ENCODE data around the gene DSN1. TPM values are rescaled to one million over a fixed set of nuclear protein-coding genes. Genes with fewer than 3 reads are reported as not detected.
"Not testable (repeated sequence)": the region's sequence is repeated elsewhere in the genome, so short reads cannot be mapped to it uniquely, and the experiment has no call there.

The DSN1 gene
- total RNA-seq, 4 donors from 2014 or later = 6.9 to 13.0 (median 9.7) TPM

DNA sequence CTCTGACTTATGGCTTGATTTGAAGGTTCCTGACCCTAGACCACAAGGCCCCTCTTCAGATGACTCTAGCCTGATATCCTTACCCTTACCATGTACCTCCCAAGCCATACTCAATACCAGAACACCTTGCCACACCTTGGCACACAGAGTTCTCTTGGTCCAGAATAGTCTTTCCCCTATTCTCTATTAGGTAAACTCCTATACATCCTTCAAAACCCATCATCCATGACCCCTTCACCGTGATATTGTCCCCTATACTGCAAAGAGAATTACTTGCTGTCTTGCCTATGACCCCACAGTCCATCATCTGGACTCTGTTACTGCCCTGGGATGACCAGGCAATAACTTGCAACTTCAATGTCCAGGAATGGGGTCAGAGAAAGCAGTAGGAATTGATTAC lies 31.8 kb upstream of the DSN1 start:
- Histone ChIP-seq H3K4me1 (peaks cover 0 to 18% (median 3%) of the 10 kb centered on the region in 3 donors), H3K27me3 (no peaks in the 10 kb centered on the region), H3K36me3 (peaks cover 16 to 100% (median 36%) of the 10 kb centered on the region in 3 donors), H3K4me3 (no peak overlapping the region), H3K27ac (no peak overlapping the region), H3K9me3 (no peaks in the 10 kb centered on the region)
- WGBS, 2 donors = 100% methylated on average over 1 of the region's 1 CpG
- intact Hi-C loops (cut with DNase I) = no loop called here
- DNase-seq = no peak
- TF ChIP-seq, protein P1, sequence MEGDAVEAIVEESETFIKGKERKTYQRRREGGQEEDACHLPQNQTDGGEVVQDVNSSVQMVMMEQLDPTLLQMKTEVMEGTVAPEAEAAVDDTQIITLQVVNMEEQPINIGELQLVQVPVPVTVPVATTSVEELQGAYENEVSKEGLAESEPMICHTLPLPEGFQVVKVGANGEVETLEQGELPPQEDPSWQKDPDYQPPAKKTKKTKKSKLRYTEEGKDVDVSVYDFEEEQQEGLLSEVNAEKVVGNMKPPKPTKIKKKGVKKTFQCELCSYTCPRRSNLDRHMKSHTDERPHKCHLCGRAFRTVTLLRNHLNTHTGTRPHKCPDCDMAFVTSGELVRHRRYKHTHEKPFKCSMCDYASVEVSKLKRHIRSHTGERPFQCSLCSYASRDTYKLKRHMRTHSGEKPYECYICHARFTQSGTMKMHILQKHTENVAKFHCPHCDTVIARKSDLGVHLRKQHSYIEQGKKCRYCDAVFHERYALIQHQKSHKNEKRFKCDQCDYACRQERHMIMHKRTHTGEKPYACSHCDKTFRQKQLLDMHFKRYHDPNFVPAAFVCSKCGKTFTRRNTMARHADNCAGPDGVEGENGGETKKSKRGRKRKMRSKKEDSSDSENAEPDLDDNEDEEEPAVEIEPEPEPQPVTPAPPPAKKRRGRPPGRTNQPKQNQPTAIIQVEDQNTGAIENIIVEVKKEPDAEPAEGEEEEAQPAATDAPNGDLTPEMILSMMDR (IDR thresholded peaks at IDR 0.05) = no peak
- no peak for TF ChIP-seq POLR2A (IDR thresholded peaks at IDR 0.05)

DNA sequence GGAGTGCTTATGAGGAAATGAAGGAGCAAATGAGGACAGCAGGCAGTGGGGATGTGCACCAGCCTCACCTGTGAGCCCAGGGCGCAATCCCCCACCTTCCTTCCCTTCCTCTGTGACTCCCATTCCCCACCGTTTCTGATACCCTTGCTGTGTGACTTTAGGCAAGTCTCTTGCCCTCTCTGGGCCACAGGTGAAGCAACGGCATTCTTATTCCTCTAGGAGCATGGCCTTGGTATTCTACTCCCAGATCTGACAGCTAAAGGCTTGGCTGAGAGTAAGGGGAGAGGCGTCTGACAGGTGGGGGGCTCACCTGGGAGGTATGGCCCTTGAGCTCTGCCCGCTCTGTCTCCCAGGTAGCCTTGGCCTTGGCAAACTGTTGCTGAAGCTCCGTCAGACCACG lies 30.9 kb upstream of the DSN1 start:
- Histone ChIP-seq H3K27me3 (no peaks in the 10 kb centered on the region), H3K4me3 (no peak overlapping the region)
- 82% methylated on average over 5 to 6 of the region's 7 CpGs for WGBS, 2 donors

DNA sequence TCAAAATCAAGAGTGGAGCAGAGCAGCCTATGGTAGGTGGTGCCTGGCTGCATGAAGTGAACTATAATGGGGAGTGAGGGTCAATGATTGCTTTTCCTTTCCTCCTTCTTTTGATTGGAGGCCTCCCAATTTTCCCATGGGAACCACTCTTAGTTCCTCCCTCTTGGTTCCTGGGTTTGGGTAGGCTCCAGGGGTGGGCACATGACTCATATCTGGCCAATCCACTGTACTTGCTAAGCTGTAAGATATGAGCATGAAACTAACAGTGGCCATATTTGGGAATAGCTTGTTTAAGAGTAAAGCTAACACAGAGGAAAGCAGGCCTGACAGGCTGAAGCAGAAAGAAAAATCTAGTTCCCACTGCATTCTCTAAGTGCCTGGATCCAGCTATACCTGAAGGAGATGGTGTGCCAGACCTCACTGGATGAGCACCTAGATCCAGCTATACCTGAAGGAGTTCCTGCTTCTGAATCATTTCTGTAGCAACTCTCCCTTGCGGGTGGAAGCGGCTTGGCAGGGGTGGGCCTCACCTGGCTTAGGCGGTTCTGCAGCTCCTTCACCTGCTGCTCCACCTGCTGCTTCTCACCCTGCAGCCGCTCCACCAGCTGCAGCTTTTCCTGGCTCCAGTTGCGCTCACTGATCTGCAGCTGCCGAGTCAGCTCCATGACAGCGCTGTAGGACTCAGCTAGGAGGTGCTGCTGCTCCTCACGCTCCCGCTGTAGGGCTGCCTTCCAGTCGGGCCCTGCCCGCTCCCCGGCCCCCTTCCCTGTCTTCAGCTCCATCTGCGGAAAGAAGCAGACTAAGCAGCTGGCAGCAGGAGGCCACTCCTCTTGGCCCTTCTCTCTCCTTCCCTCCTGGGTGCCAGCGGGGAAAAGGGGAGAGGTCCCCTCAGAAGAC lies 29.0 kb upstream of the DSN1 start:
- H3K27ac ChIP-seq = peak overlapping the region in 3 of 4 donors; percentile 15 to 36 (median 28)
- WGBS, 2 donors = 79 to 98% methylated on average over 11 to 13 of the region's 14 CpGs
- H3K4me1 ChIP-seq = no peaks in the 10 kb centered on the region
- no peak for DNase-seq
- intact Hi-C loops (cut with DNase I) = no loop called here
- H3K27me3 ChIP-seq = no peaks in the 10 kb centered on the region
- peaks cover 26 to 100% (median 46%) of the 10 kb centered on the region in 3 donors for H3K36me3 ChIP-seq
- no peaks in the 10 kb centered on the region for H3K9me3 ChIP-seq
- H3K4me3 ChIP-seq = no peak overlapping the region
- TF ChIP-seq, protein P1 (IDR thresholded peaks at IDR 0.05) = peak in 2 of 6 experiments; percentile 4 to 14
- no peak for TF ChIP-seq POLR2A (IDR thresholded peaks at IDR 0.05)

More for the DNA sequence above, 30.9 kb upstream of the DSN1 start:
- H3K27ac ChIP-seq = no peak overlapping the region
- peaks cover 0 to 14% (median 3%) of the 10 kb centered on the region in 3 donors for H3K4me1 ChIP-seq
- H3K9me3 ChIP-seq = no peaks in the 10 kb centered on the region
- TF ChIP-seq POLR2A (IDR thresholded peaks at IDR 0.05) = no peak
- TF ChIP-seq, protein P1 (IDR thresholded peaks at IDR 0.05) = no peak
- peaks cover 18 to 100% (median 40%) of the 10 kb centered on the region in 3 donors for H3K36me3 ChIP-seq
- DNase-seq = no peak
- intact Hi-C loops (cut with DNase I) = no loop called here

DNA sequence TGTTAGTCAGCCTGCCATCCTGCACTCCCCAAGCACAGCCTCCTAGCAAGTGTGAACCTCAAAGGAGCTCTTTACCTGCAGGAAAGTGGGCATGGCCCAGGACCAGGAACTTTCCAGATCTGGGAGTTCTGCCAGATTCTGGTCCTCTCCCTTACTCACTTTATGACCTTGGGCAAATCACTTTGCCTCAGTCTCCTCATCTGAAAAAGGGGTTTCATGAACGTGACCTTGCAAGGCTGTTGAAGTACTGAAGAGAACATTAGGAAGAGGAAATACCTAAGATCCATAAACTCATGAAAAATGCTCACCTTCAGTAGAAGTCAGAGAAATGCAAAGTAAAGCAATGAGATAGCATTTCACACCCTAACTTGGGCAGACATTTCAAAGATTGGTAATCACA lies 26.8 kb upstream of the DSN1 start:
- TF ChIP-seq, protein P1 (IDR thresholded peaks at IDR 0.05) = no peak
- no peak for TF ChIP-seq POLR2A (IDR thresholded peaks at IDR 0.05)
- intact Hi-C loops (cut with DNase I) = no loop called here
- Histone ChIP-seq H3K9me3 (no peaks in the 10 kb centered on the region), H3K4me1 (no peaks in the 10 kb centered on the region), H3K27me3 (no peaks in the 10 kb centered on the region), H3K27ac (no peak overlapping the region), H3K4me3 (no peak overlapping the region), H3K36me3 (peaks cover 40 to 100% (median 59%) of the 10 kb centered on the region in 3 donors)
- no peak for DNase-seq
- 78% methylated on average over 1 of the region's 1 CpG; no CpG with 5 or more reads in 1 of the 2 donors for WGBS, 2 donors

DNA sequence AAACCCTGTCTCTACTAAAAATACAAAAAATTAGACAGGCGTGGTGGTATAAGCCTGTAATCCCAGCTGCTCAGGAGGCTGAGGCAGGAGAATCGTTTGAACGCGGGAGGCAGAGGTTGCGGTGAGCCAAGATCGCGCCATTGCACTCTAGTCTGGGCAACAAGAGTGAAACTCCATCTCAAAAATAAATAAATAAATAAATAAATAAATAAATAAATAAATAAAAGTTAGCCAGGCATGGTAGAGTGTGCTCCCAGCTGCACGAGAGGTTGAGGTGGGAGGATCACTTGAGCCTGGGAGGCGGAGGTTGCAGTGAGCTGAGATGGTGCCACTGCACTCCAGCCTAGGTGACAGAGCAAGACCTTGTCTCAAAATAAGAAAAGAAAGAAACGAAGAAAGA lies 25.8 kb upstream of the DSN1 start:
- peaks cover 39 to 100% (median 50%) of the 10 kb centered on the region in 3 donors for H3K36me3 ChIP-seq
- intact Hi-C loops (cut with DNase I); H3K27me3 ChIP-seq: not testable (repeated sequence)

More for the DNA sequence above, 25.8 kb upstream of the DSN1 start:
- H3K27ac ChIP-seq, H3K9me3 ChIP-seq, DNase-seq, H3K4me1 ChIP-seq, H3K4me3 ChIP-seq: not testable (repeated sequence)
- WGBS, 2 donors = 89 to 94% methylated on average over 10 of the region's 10 CpGs
